Fibroblast of the conjunctiva (primary cell): ENCODE measurements around the gene GCNT4.

ENCODE experiments used
- DNase-seq: peaks from one replicate; pipeline ENCODE4 v3.0.0-alpha.2; 2010; ENCODE audit warnings: low read depth

The GCNT4 gene

GRCh38 chr5:75050415-75050814, 1.9 kb downstream of the GCNT4 start:
- DNase-seq = no peak

DNA sequence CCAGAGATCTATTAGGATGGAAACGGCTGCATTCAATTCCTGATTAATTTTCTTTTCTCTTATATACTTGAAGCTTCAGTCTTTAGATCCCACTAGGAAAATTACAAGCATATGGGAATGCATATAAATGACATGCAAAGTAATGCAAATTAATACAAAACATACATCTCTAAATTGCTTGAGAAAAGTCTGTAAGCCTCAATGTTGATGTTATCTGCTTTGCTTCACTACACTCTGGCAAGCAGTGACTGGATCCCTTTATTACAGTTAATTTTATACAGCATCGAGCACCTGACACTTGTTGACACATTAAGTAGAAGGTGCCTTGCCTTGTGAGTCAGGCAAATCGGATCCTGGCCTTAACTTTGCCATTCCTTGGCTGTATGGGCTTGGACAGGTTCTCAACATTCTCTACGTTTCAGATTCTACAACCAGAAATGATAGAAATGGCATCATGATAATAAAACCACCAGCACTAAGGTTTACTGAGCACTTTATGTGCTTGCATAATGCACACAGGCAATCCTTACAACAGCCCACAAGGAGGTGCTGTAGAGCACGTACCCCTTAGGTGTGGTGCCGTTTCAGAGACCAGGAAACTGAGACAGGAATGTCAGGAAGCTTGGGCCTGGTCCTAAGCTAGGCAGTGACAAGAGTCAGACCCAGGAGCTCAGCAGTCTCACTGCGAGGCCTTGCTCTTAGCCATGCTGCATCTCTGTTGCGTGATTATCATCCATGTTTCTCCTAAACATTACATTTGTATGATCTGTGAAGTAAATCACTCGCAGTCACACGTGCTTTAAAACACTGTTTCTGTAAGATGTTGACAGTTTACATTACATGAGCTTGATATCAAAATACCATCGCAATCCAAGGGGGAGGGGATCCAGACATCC, 2.7 kb downstream of the GCNT4 start:
- no peak for DNase-seq

DNA sequence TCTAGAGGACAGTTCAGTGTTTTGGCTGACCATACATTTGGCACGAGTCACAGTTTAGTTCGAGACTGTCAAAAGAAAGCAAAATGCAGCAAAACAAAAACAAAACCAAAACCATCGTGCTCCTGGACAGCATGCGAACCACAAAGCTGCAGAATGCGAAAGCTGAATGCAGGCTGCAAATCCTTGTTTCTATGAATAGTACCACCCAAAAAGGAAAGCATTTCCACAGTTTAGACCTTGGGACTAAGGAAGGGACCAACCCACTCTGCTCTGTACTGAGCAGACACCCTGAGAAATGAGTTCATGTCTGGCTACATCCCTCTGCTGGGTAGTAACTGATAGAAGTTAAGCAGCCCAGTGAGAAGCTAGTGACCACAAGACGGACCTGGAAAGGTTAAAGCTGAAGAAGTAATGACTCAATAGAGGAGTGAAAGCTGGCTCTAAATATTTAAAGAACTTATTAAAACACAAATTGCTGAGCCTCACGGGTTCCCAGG, 3.9 kb downstream of the GCNT4 start:
- no peak for DNase-seq

- DNase-seq = no peak
Measured at GRCh38 chr5:75047356-75047755, 5.0 kb downstream of the GCNT4 start.

- no peak for DNase-seq
Measured at GRCh38 chr5:75046366-75047142, 5.8 kb downstream of the GCNT4 start.

DNA sequence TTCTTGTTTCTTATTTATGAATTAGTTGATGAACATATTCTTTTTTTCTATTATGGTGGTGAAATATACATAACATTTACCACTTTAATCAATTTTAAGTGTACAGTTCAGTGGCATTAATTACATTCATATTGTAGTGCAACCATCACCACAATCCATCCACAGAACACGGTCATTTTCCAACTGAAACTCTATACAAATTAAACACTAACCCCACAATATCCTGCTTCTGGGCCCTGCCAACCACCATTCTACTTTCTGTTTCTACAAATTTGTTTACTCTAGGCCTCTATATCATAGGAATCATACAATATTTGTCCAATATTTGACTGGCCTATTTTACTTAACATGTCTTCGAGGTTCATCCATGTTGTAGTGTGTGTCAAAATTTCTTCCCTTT, 7.3 kb downstream of the GCNT4 start:
- DNase-seq = no peak

DNA sequence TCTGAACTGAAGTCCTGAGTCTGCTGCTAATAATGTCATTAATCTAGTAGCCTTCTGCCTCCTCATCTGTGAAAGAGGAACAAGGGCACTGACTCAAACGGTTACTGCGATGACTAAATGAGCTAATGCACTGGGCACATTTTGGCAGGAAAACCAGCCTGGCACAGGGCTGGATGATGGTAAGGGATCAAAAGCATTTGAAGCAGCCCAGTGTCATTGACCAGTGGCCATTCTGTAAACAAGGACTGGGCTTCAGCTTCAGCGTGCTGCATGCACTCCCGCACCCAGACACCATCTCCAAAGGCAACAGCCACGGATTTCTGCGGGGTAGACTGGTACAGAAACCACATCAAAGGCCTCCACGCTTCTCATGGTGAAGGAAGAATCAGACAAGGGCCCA, 8.0 kb downstream of the GCNT4 start:
- no peak for DNase-seq

DNA sequence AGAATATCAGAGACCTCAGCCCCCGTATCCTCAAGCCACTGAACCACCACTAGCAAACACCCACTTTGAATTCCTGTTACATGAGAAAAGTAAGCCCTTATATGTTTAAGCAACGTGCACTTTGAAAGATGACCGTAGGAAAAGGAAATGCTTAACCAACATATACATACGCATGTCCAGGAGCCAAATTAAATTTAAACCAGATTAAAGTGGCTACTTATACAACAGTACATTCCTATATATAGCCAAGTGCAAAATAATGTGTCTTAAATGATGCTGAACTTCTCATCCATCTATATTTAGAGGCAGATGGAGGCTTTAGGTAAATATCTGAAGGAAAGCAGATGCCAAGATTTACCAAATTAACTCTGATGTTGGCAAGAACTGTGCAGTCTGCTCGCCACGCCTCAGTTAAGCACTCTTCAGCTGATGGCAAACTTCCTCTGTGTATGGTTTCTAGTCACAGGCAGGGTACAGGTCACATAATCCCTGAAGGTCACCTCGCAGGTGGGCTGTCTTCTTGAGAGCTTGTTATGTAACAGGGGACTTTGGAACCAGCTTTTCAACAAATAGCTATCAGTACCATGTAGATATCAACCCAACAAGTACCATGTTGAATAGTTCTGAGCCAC, 8.6 kb downstream of the GCNT4 start:
- no peak for DNase-seq

DNA sequence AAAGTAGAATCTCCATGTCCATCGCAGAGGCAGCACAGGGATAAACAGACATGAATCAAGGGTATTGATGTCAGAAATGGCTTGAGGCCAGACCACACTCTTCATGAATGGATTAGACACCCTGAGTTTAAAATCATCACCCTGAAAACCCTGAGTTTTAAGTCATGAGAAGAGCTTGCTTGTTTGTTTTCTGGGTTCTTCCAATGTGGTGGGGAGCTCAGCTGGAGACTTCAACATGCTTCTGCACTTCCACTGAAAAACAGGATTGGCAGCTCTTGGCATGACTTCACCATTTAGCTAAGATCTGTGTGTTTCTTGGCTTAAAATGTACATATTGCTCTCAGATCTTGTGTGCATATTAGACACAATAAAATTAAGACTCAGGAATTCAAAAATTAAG, 9.8 kb downstream of the GCNT4 start:
- no peak for DNase-seq

GRCh38 chr5:75040973-75041372, 11.4 kb downstream of the GCNT4 start:
- no peak for DNase-seq

GRCh38 chr5:75037106-75037505, 15.3 kb downstream of the GCNT4 start:
- no peak for DNase-seq

GRCh38 chr5:75034137-75034739, 18.1 kb downstream of the GCNT4 start:
- no peak for DNase-seq

GRCh38 chr5:75031366-75031765, 21.0 kb downstream of the GCNT4 start:
- no peak for DNase-seq

- no peak for DNase-seq
Measured at GRCh38 chr5:75028090-75028489, 24.3 kb downstream of the GCNT4 start.

DNA sequence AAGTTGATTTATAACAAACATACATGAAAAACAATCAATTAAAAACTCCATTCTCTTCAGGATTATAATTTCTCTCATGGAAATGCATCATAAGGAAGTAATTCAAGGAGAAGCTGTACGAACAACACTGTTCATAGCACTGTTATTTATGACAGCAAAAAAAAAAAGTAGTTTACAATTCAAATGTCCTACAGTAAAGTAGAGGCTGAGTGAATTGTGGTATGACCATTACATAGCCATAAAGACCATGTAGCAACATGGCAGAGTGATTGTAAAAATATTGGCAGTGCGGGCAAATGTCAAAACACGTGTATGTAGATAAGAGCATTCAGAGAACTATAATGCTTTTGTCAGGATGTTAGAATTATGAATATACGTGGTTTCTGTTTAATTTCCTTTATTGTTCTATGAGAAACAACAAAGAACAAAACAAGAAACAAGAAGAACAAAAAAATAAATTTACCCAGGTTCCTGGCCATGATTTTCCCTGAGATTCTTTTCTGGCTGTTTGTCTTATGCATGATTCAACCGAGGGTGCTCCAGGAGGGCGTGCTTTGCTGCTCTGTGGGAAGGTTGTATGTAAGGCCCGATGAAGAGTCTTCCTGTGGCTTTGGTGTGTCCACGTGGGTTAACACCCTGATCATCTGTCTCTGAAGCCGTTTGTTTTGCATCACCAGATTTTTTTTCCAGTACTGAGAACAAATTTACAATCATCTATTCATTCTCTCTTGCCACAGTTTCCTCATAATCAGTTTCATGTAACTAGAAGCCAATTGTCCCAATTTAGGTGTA, 28.8 kb downstream of the GCNT4 start:
- DNase-seq = no peak

DNA sequence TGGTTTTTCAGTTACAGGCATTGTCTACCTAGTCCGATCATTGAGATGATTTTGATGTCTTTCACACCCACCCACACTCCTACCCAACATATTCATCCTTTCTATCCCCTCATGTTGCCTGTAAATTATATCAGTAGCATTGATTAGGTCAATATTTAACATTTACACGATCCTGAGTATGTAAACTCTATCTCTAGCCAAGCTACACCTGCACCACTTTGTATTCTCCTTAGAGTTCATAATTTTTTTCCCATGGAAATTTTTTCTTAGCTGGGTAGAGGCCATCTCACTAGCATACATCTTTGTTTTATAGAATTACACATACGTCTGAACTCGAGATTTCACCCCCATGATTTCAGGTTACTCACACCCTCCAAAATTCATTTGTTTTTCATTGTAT, 30.6 kb downstream of the GCNT4 start:
- DNase-seq = no peak

- no peak for DNase-seq
Measured at GRCh38 chr5:75021219-75021618, 31.1 kb downstream of the GCNT4 start.

DNA sequence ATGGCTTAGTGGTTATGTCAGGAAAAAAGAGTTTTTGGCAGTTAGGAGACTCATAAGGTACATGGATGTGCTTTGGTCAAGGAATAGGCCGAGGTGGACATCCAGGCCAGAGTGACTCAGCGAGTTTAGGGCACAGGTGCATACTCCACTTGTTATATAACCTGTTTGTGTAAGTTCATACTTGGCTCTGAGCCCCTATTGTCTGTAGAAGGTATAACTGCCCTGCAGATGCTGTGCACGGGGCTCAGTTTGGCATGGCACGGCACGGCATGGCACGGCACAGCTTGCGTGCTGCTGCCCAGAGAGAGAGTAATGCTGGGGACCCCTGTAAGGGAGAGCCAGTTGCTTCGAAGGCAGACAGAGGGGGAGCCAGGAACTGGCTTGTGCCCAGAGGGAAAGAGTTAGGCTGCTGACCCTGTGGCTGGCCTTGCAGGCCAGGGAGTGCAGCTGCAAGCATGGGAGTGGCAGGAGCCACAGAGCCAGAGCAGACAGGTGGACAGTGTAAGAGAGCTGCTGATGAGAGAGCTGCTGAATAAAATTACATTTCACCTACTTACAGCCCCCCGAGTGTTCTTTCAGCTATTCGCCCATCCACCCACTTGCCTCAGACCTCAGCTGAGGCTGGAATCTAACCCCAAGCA, 32.2 kb downstream of the GCNT4 start:
- no peak for DNase-seq

DNA sequence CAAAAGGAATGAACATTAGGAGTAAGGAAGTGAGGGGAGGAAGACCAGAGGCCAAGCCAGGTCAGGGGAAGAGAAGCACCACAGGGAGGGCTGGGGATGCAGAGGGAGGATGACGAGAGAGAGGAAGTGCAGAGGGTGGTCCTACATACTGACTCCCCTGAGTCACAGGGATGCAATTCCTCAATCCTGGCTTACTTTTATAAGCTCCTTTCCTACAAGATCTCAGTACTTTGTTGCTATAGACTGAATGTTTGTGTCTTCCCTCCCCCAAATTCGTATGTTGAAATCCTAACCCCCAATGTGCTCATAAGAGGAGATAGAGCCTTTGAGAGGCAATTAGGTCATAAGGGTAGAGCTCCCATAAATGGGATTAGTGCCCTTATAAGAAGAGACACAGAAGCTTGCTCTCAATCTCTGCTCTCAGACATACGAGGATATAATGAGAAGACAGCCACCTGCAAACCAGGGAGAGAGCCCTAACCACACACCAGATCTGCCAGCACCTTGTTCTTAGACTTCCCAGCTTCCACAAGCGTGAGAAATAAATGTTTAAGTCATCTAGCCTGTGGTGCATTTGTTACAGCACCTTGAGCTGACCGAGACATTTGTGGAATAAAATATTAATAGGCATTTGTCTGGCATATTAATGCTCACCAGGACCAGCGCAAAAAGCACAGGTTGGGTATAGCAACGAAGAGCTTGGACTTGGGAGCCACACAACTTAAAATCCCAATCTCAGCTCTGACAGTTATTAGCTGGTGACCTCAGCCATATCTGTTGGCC, 33.4 kb downstream of the GCNT4 start:
- DNase-seq = no peak

DNA sequence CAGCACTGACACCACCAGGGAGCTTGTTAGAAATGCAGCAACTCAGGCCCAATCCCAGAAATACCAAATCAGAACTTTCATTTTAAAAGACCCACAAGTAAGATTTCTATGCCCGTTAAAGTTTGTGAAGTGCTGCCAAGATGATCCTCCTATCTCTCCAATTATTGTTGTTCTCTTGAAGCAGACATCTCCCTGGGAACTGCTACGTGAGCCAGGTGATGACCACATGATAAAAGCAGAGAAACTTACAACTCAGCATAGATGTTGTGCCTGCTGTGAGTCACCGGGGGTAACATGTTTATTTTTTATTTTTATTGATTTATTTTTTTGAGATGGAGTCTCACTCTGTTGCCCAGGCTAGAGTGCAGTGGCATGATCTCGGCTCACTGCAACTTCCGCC, 34.4 kb downstream of the GCNT4 start:
- DNase-seq = no peak
